Small intestine (tissue), 7 donors: Measurements from ENCODE around the gene PITX1. TPM values are rescaled to one million over a fixed set of nuclear protein-coding genes. Genes with fewer than 3 reads are reported as not detected.

ENCODE experiments used
- DNase-seq, 2 donors: peaks; one replicate each; pipeline versions ENCODE4 v3.0.0 to v3.0.0-alpha.2; 2013
- FAIRE-seq: peaks from 2 replicates; lab custom pipeline; 2012; peaks lifted over from hg19 to GRCh38; lab: Jason Lieb, UNC
- H3K27ac ChIP-seq, 3 donors: one replicate each; pipeline ENCODE4 v1.5.1; 2013; ENCODE audit warnings: low read length in 2 of 3, mild to moderate bottlenecking in 2 of 3, control low read depth in 1 of 3, inconsistent platforms in 1 of 3, low read depth in 1 of 3, moderate library complexity in 1 of 3
- H3K27me3 ChIP-seq, 3 donors: one replicate each; pipeline ENCODE4 v1.6.1; 2013; ENCODE audit warnings: low read length in 3 of 3, inconsistent platforms in 1 of 3; ENCODE audit not compliant: control insufficient read depth in 3 of 3, insufficient read depth in 3 of 3
- H3K36me3 ChIP-seq, 3 donors: one replicate each; pipeline ENCODE4 v1.6.1; 2013; ENCODE audit warnings: low read length in 3 of 3, inconsistent platforms in 1 of 3, low read depth in 1 of 3, mild to moderate bottlenecking in 1 of 3, moderate library complexity in 1 of 3; ENCODE audit not compliant: control insufficient read depth in 3 of 3, insufficient read depth in 2 of 3
- H3K4me1 ChIP-seq, 3 donors: one replicate each; pipeline ENCODE4 v1.6.1; 2013; ENCODE audit warnings: low read length in 2 of 3, inconsistent platforms in 1 of 3, low read depth in 1 of 3, mild to moderate bottlenecking in 1 of 3, moderate library complexity in 1 of 3; ENCODE audit not compliant: control insufficient read depth in 3 of 3, insufficient read depth in 2 of 3
- H3K4me3 ChIP-seq, 3 donors: one replicate each; pipeline ENCODE4 v1.5.1; 2013; ENCODE audit warnings: low read length in 3 of 3, control low read depth in 1 of 3, inconsistent platforms in 1 of 3, low read depth in 1 of 3, mild to moderate bottlenecking in 1 of 3, moderate library complexity in 1 of 3
- H3K9me3 ChIP-seq, 2 donors: one replicate each; pipeline ENCODE4 v1.6.1; 2013; ENCODE audit warnings: low read depth in 1 of 2, low read length in 1 of 2; ENCODE audit not compliant: control insufficient read depth in 2 of 2, insufficient read depth in 1 of 2
- WGBS, 3 donors: extraction: QIAGEN DNeasy Blood & Tissue Kit; methylation state at CpG; one replicate each; pipeline ENCODE4 v1.1.7; 2013; 5-methylcytosine and 5-hydroxymethylcytosine counted together
- polyA plus RNA-seq, 4 donors: library from polyadenylated mRNA; stranded (reverse) in 3 of 4; unstranded in 1 of 4; fragments of 200-250 nt in 3 of 4; fragments of 120-200 nt in 1 of 4; gene quantifications; one replicate each; pipeline versions ENCODE4 v1.2.1 to v1.2.3, GENCODE V29; 2013
- donor health status: healthy with polysubstance abuse.
- donor health status: control.
- donor health status: control.
- donor health status: Bipolar disorder and iron deficiency.
- donor health status: healthy.

Gene PITX1
- polyA plus RNA-seq, 4 donors, result 3.4 to 30.0 (median 8.8) TPM

DNA sequence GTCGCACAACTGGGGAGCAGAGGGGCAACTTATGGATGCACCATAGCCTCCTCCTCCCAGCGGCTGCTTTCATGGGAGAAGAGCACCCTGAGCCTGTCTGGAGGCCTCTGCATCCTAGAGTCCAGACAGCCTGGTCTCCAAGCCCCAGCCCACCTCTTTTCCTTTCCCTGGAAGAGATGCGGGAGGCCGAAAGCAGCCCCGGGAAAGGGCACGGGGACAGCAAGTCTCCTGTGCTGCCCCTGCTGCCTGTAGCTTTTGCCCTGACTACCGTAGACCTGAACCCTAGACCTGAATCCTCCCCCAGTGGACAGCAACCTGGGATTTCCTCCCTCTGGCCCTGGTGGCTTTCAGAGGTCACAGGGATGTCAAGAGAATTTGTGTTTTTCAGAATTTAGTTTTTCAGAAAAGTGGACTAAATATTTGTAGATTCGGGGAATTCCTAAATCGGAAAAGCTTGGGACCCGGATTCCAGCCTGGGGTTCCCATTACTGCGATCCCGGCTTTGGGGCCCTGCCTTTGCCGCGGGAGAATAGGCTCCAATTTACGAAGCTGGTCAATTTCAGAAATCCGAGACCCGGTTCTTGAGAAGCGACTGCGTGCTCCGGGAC is 4.3 kb upstream of the PITX1 start:
- 58 to 85% (median 61%) methylated on average over 20 of the region's 20 CpGs for WGBS, 3 donors
- peaks cover 0 to 20% (median 0%) of the 10 kb centered on the region in 3 donors for H3K4me1 ChIP-seq
- no peak overlapping the region for H3K4me3 ChIP-seq
- FAIRE-seq (no peak), DNase-seq (no peak)
- H3K27me3 ChIP-seq, result peaks cover 0 to 79% (median 33%) of the 10 kb centered on the region in 3 donors
- peaks cover 0 to 7% (median 0%) of the 10 kb centered on the region in 3 donors for H3K36me3 ChIP-seq
- peaks cover 0 to 13% of the 10 kb centered on the region in 2 donors for H3K9me3 ChIP-seq
- H3K27ac ChIP-seq, result no peak overlapping the region

DNA sequence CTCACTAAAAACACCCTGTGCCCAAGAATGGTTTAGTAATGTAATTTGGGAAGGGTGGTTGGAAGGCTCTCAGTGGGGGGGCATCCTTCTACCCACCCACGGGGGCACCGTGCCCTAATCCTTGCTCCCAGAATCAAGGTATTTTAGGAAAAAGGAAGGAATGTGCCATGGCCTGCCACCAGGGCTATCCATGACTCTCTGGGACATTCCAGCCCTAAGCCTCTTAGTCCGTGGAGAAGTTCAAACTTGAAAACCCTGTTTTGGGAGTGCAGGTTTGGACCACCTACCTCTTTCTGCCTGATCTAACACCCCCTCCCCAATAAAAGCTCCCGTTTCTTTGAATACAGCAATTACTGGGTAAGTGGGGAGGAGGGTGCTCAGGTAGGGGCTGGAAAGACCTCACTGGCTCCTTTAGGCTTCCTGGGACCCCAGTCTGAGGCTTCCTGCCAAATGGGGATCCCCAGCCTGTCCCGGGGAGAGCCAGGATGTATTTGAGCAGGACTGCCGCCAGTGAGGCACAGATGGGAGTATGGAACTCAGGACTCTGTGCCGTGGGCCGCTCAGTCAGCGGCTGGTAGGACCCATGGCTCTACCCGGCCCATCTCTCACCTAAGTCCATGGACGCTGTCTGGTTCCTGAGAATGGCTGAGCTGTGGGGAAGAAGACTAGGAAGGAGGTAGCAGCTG is 3.6 kb upstream of the PITX1 start:
- peaks cover 0 to 7% (median 0%) of the 10 kb centered on the region in 3 donors for H3K36me3 ChIP-seq
- H3K27ac ChIP-seq, result peak overlapping the region in 1 of 3 donors; percentile 25
- H3K4me1 ChIP-seq, result peaks cover 0 to 20% (median 0%) of the 10 kb centered on the region in 3 donors
- FAIRE-seq, result no peak
- no peak for DNase-seq
- peaks cover 0 to 74% (median 31%) of the 10 kb centered on the region in 3 donors for H3K27me3 ChIP-seq
- no peak overlapping the region for H3K4me3 ChIP-seq
- H3K9me3 ChIP-seq, result peaks cover 0 to 13% of the 10 kb centered on the region in 2 donors
- WGBS, 3 donors, result 60 to 78% (median 62%) methylated on average over 11 of the region's 11 CpGs

DNA sequence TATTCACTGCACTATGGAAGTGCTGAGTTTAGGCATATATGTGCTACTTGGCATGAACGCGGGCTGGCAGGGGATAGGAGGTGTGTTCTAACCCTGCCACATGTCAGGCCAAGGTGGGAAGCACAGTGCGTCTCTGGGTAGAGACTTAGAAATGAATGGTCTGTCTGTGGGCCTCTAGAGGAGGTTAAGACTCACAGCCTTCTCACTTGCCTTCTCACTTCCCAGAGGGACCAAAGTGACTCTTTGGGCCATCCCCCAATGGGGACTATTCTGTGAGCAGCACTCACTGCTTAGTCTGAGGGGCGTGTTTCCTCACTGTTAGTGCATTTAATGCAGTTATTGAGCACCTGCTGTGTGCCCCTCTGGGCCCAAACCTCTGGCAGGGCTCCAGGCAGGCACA is 2.4 kb upstream of the PITX1 start:
- H3K27ac ChIP-seq, result no peak overlapping the region
- FAIRE-seq (no peak), DNase-seq (no peak)
- WGBS, 3 donors, result 67 to 84% (median 75%) methylated on average over 4 of the region's 4 CpGs
- H3K27me3 ChIP-seq, result peaks cover 0 to 73% (median 29%) of the 10 kb centered on the region in 3 donors
- H3K36me3 ChIP-seq, result peaks cover 0 to 7% (median 0%) of the 10 kb centered on the region in 3 donors
- peaks cover 0 to 20% (median 0%) of the 10 kb centered on the region in 3 donors for H3K4me1 ChIP-seq
- peaks cover 0 to 13% of the 10 kb centered on the region in 2 donors for H3K9me3 ChIP-seq
- H3K4me3 ChIP-seq, result no peak overlapping the region

DNA sequence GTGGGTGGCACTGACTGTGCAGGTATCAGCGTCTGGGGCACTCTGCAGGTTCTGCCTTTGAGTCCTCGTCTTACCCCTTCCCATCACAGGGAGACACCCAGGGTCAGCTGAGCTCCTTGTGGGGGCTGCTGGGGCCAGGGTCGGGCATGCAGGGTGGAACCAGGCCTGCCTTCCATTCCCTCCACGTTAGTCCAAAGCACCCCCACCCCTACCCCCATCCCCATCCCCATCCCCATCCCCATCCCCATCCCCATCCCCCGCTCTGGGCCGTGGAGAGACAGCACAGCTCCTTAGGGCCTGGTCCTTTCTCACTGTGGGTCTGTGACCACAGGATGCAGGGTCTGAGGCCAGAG is 1.6 kb upstream of the PITX1 start:
- H3K9me3 ChIP-seq, result peaks cover 0 to 12% of the 10 kb centered on the region in 2 donors
- no peak overlapping the region for H3K4me3 ChIP-seq
- H3K27ac ChIP-seq, result peak overlapping the region in 1 of 3 donors; percentile 33
- peaks cover 0 to 73% (median 32%) of the 10 kb centered on the region in 3 donors for H3K27me3 ChIP-seq
- FAIRE-seq (no peak), DNase-seq (no peak)
- 65 to 79% (median 70%) methylated on average over 6 of the region's 6 CpGs for WGBS, 3 donors
- peaks cover 0 to 10% (median 0%) of the 10 kb centered on the region in 3 donors for H3K36me3 ChIP-seq
- H3K4me1 ChIP-seq, result peaks cover 0 to 20% (median 0%) of the 10 kb centered on the region in 3 donors

DNA sequence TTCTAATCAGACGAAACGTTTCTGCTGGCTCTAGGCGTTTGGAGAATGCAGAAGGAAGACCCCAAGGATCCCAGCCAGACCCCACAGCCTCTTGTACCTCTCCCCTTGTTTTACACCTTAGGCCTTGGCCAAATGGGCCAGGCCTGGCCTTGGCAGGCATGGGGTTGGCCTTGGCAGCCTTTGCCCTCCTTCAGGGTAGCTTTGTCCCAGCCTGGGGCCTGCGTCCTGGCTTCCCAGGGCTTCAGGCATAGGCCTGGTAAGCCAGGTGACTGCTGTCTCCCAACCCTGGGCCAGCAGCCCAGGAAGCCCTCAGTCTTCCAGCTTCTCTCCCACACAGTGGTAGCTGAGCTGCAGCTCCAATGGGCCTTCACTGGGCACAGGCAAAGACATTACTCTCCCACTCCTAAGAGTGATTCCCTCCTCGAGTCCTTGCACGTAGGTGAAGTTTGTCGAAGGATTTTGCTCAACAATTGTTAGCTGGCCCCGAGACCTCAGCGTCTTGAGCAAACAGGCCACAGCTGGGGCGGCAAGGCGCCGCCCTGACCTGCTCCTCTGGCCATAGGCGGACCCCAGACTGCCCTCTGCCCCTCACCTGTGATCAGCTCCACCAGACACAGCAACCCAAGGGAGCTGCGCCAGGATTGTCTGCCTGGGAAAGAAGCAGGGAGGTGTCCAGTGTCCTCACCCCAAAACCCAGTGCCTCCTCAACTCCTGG is 1.1 kb upstream of the PITX1 start:
- peaks cover 0 to 14% (median 0%) of the 10 kb centered on the region in 3 donors for H3K36me3 ChIP-seq
- peak in 1 of 2 donors; percentile 20 for DNase-seq
- no peak for FAIRE-seq
- H3K9me3 ChIP-seq, result peaks cover 0 to 7% of the 10 kb centered on the region in 2 donors
- 66 to 73% (median 68%) methylated on average over 14 of the region's 14 CpGs for WGBS, 3 donors
- H3K4me1 ChIP-seq, result peaks cover 0 to 20% (median 0%) of the 10 kb centered on the region in 3 donors
- H3K4me3 ChIP-seq, result no peak overlapping the region
- H3K27me3 ChIP-seq, result peaks cover 0 to 73% (median 30%) of the 10 kb centered on the region in 3 donors
- H3K27ac ChIP-seq, result peak overlapping the region in 2 of 3 donors; percentile 81 to 87

DNA sequence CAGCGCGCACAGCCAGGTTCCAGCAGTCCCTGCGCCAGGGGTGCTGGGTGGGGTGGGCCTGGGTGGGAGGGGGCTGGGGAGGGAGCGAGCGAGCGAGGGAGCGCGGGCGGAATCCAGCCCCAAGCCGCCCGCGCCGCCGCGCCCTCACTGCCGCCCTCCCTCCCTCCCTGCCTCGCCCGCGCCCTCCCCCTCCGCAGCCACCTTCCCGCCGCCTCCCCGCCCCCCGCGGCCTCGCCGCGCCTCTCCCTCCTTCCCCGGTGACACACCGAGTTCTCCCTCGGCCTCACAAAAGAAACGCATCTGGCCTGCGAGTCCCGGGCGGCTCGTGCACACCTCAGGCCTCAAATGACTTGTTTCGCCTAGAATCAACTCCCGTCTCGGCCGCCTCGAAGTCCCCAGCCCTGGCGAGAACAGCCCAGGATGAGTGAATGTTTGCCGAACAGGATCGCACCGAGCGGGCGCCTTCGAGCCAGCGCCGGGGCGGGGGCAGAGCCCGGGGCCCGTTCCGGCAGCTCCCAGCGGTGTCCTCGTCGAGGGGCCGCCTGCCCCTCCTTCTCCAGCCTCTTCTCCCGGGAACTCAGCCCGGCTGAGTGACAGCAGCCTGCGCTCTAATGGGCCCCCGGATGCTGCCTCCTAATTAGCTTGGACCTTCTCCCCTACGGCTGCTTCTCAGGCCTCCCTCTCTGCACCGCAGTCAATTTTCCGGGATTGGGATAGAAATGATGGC is 371 bp upstream of the PITX1 start:
- FAIRE-seq, result no peak
- WGBS, 3 donors, result 2 to 3% (median 2%) methylated on average over 37 to 64 of the region's 65 CpGs
- Histone ChIP-seq H3K27me3 (peaks cover 0 to 70% (median 30%) of the 10 kb centered on the region in 3 donors), H3K4me1 (peaks cover 0 to 20% (median 0%) of the 10 kb centered on the region in 3 donors), H3K36me3 (peaks cover 0 to 15% (median 0%) of the 10 kb centered on the region in 3 donors), H3K4me3 (peak overlapping the region in 2 of 3 donors; percentile 38 to 86), H3K27ac (peak overlapping the region in 2 of 3 donors; percentile 87 to 93), H3K9me3 (peaks cover 0 to 5% of the 10 kb centered on the region in 2 donors)
- peak; percentile 77 to 89 for DNase-seq

DNA sequence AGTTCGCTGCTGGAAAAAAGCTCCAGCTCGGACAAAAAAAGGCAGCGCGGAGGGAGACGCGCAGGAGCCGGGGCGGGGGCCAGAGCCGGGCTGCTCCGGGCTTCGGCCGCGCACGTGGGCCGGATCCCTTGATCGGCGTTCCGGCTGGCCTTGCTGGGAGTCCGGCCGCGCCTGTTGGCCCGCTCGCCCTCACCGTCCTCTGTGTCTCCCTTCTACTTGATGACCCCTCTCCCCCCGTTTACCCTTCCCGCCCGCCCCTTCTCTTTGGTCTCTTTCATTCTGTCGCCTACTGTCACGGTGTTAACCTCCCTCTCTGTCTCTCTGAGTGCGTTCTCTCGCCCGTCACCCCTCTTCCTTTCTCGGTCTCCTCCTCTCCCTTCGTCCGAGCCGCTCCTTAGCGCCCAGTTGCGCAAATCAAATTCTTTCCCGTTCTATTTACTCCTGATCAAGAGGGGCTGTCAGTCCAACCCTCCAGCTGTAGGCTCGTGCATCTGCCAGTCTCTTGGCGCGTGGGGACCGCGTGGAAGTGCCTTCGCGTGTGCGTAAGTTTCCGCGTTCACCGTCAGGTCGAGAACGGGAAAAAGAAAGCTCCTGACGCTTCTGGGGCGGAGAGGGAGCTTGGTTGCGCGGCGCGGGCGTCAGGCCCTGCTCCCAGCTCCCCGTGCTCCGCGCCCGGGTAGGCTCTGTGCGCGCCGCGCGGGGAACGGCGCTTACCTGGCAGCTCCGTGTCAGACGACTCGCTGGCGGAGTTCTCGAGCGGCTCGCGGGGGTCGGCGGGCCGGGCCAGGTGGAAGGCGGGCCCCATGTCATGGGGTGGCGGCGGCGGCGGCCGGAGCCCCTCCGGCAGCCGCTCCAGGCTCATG is 798 bp downstream of the PITX1 start:
- peaks cover 0 to 24% (median 3%) of the 10 kb centered on the region in 3 donors for H3K36me3 ChIP-seq
- H3K4me3 ChIP-seq, result peak overlapping the region; percentile 57 to 86 (median 83)
- H3K27ac ChIP-seq, result peak overlapping the region; percentile 77 to 93 (median 85)
- H3K4me1 ChIP-seq, result peaks cover 0 to 12% (median 0%) of the 10 kb centered on the region in 3 donors
- WGBS, 3 donors, result 0 to 1% (median 1%) methylated on average over 74 to 89 of the region's 89 CpGs
- DNase-seq (peak; percentile 60 to 75), FAIRE-seq (no peak)
- H3K27me3 ChIP-seq, result peaks cover 0 to 65% (median 29%) of the 10 kb centered on the region in 3 donors
- peaks cover 0 to under 1% of the 10 kb centered on the region in 2 donors for H3K9me3 ChIP-seq
